Measurements from ENCODE around the gene PNLIPRP2.

DNA sequence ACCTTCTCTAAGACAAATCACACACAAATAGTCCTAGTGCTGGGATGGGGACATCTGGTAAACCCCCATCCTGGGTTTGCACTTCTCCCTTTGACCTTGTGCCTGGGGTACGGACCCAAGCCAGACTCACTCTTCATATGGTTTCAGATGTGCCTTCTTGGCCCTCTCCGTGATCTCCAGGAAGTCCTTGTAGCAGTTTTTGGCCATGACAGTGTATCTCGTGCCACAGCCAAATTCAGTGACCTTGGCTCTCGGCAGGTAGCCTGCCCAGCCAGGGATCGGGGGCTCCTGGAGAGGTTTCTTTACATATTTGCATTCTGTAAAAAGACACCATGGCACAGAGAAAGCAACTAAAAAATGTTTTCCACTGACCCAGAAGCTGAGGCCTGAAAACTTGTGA lies 43.9 kb downstream of the PNLIPRP2 start:
- TF ChIP-seq, protein P1, sequence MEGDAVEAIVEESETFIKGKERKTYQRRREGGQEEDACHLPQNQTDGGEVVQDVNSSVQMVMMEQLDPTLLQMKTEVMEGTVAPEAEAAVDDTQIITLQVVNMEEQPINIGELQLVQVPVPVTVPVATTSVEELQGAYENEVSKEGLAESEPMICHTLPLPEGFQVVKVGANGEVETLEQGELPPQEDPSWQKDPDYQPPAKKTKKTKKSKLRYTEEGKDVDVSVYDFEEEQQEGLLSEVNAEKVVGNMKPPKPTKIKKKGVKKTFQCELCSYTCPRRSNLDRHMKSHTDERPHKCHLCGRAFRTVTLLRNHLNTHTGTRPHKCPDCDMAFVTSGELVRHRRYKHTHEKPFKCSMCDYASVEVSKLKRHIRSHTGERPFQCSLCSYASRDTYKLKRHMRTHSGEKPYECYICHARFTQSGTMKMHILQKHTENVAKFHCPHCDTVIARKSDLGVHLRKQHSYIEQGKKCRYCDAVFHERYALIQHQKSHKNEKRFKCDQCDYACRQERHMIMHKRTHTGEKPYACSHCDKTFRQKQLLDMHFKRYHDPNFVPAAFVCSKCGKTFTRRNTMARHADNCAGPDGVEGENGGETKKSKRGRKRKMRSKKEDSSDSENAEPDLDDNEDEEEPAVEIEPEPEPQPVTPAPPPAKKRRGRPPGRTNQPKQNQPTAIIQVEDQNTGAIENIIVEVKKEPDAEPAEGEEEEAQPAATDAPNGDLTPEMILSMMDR (IDR thresholded peaks at IDR 0.05): no peak
- no peak for TF ChIP-seq POLR2A (IDR thresholded peaks at IDR 0.05)

All from body of pancreas (tissue), 4 donors.